HG03342 (cell line): Measurements from ENCODE around the gene CLSTN1.
"Not testable (repeated sequence)": the region's sequence is repeated elsewhere in the genome, so short reads cannot be mapped to it uniquely, and the experiment has no call there.

Experiments
- ATAC-seq: cut with Tn5 transposase; IDR thresholded peaks from one replicate; pipeline ENCODE4 v1.9.1; 2021; ENCODE audit warnings: mild to moderate bottlenecking, moderate library complexity; ENCODE audit not compliant: unreplicated experiment

The CLSTN1 gene

GRCh38 chr1:9717193-9718005 lies 106.4 kb downstream of the CLSTN1 start:
- peak; percentile 70 for ATAC-seq

- ATAC-seq, result no peak
Observed at GRCh38 chr1:9716404-9717192, 107.2 kb downstream of the CLSTN1 start.

GRCh38 chr1:9715536-9716226 lies 108.1 kb downstream of the CLSTN1 start:
- no peak for ATAC-seq

GRCh38 chr1:9714257-9714718 lies 109.5 kb downstream of the CLSTN1 start:
- no peak for ATAC-seq

GRCh38 chr1:9712767-9713166 lies 111.0 kb downstream of the CLSTN1 start:
- ATAC-seq, result not testable (repeated sequence)

GRCh38 chr1:9711466-9712020 lies 112.2 kb downstream of the CLSTN1 start:
- no peak for ATAC-seq

GRCh38 chr1:9710037-9710436 lies 113.7 kb downstream of the CLSTN1 start:
- ATAC-seq, result no peak

GRCh38 chr1:9706178-9706577 lies 117.6 kb downstream of the CLSTN1 start:
- no peak for ATAC-seq

GRCh38 chr1:9705337-9706093 lies 118.2 kb downstream of the CLSTN1 start:
- ATAC-seq, result no peak

- ATAC-seq, result no peak
Observed at GRCh38 chr1:9703681-9704080, 120.1 kb downstream of the CLSTN1 start.

- ATAC-seq, result no peak
Observed at GRCh38 chr1:9703165-9703509, 120.6 kb downstream of the CLSTN1 start.

- no peak for ATAC-seq
Observed at GRCh38 chr1:9701665-9702064, 122.1 kb downstream of the CLSTN1 start.

- ATAC-seq, result no peak
Observed at GRCh38 chr1:9700340-9700739, 123.4 kb downstream of the CLSTN1 start.

- no peak for ATAC-seq
Observed at GRCh38 chr1:9699361-9699760, 124.4 kb downstream of the CLSTN1 start.

GRCh38 chr1:9696793-9697192 lies 127.0 kb downstream of the CLSTN1 start:
- no peak for ATAC-seq

- no peak for ATAC-seq
Observed at GRCh38 chr1:9691691-9692090, 132.1 kb downstream of the CLSTN1 start.

- ATAC-seq, result no peak
Observed at GRCh38 chr1:9691108-9691445, 132.7 kb downstream of the CLSTN1 start.

- no peak for ATAC-seq
Observed at GRCh38 chr1:9690440-9691107, 133.2 kb downstream of the CLSTN1 start.

GRCh38 chr1:9689971-9690381 lies 133.8 kb downstream of the CLSTN1 start:
- no peak for ATAC-seq
